Measurements from ENCODE around the gene MBD6. TPM values are rescaled to one million over a fixed set of nuclear protein-coding genes. Genes with fewer than 3 reads are reported as not detected.
"Not testable (repeated sequence)": the region's sequence is repeated elsewhere in the genome, so short reads cannot be mapped to it uniquely, and the experiment has no call there.

Gene MBD6
- total and polyA plus RNA-seq, 4 donors, result 9.4 to 74.0 (median 40.7) TPM

- DNase-seq (ENCODE audit: low read depth in 4 of 6, low spot score in 6 of 6), result no peak
- H3K4me3 ChIP-seq (ENCODE audit: low read depth, low read length), result no peak overlapping the region
- H3K9me3 ChIP-seq (ENCODE audit: control insufficient read depth, insufficient read depth, low read length), result no peaks in the 10 kb centered on the region
- WGBS (ENCODE audit: insufficient coverage), result 98% methylated on average over 11 of the region's 11 CpGs
- H3K27ac ChIP-seq (ENCODE audit: low read depth, low read length), result no peak overlapping the region
- H3K4me1 ChIP-seq (ENCODE audit: control insufficient read depth, insufficient read depth, low read length), result no peaks in the 10 kb centered on the region
- H3K27me3 ChIP-seq (ENCODE audit: control insufficient read depth, insufficient read depth, low read length), result no peaks in the 10 kb centered on the region
- H3K36me3 ChIP-seq (ENCODE audit: control insufficient read depth, insufficient read depth, low read length), result peaks cover 83% of the 10 kb centered on the region
Observed at GRCh38 chr12:57500213-57500612, 22.4 kb upstream of the MBD6 start.

- 100% methylated on average over 3 of the region's 22 CpGs for WGBS (ENCODE audit: insufficient coverage)
- DNase-seq (ENCODE audit: low read depth in 4 of 6, low spot score in 6 of 6), result not testable (repeated sequence)
- H3K36me3 ChIP-seq (ENCODE audit: control insufficient read depth, insufficient read depth, low read length), result peaks cover 76% of the 10 kb centered on the region
Observed at GRCh38 chr12:57502311-57502969, 20.2 kb upstream of the MBD6 start.

GRCh38 chr12:57506541-57506940, 16.1 kb upstream of the MBD6 start:
- peaks cover 81% of the 10 kb centered on the region for H3K36me3 ChIP-seq (ENCODE audit: control insufficient read depth, insufficient read depth, low read length)
- not testable (repeated sequence) for H3K4me1 ChIP-seq (ENCODE audit: control insufficient read depth, insufficient read depth, low read length); DNase-seq (ENCODE audit: low read depth in 4 of 6, low spot score in 6 of 6); H3K9me3 ChIP-seq (ENCODE audit: control insufficient read depth, insufficient read depth, low read length); H3K27me3 ChIP-seq (ENCODE audit: control insufficient read depth, insufficient read depth, low read length); H3K27ac ChIP-seq (ENCODE audit: low read depth, low read length); H3K4me3 ChIP-seq (ENCODE audit: low read depth, low read length)
- WGBS (ENCODE audit: insufficient coverage), result no CpG with 5 or more reads among the region's 4 CpGs

More at GRCh38 chr12:57502311-57502969, 20.2 kb upstream of the MBD6 start:
- H3K27me3 ChIP-seq (ENCODE audit: control insufficient read depth, insufficient read depth, low read length); H3K9me3 ChIP-seq (ENCODE audit: control insufficient read depth, insufficient read depth, low read length); H3K4me1 ChIP-seq (ENCODE audit: control insufficient read depth, insufficient read depth, low read length); H3K4me3 ChIP-seq (ENCODE audit: low read depth, low read length); H3K27ac ChIP-seq (ENCODE audit: low read depth, low read length): not testable (repeated sequence)

GRCh38 chr12:57507796-57508195, 14.8 kb upstream of the MBD6 start:
- peaks cover 82% of the 10 kb centered on the region for H3K36me3 ChIP-seq (ENCODE audit: control insufficient read depth, insufficient read depth, low read length)
- H3K27ac ChIP-seq (ENCODE audit: low read depth, low read length); DNase-seq (ENCODE audit: low read depth in 4 of 6, low spot score in 6 of 6); H3K27me3 ChIP-seq (ENCODE audit: control insufficient read depth, insufficient read depth, low read length); H3K9me3 ChIP-seq (ENCODE audit: control insufficient read depth, insufficient read depth, low read length); H3K4me1 ChIP-seq (ENCODE audit: control insufficient read depth, insufficient read depth, low read length); H3K4me3 ChIP-seq (ENCODE audit: low read depth, low read length): not testable (repeated sequence)
- WGBS (ENCODE audit: insufficient coverage), result 95% methylated on average over 4 of the region's 28 CpGs

GRCh38 chr12:57511161-57511560, 11.5 kb upstream of the MBD6 start:
- no peaks in the 10 kb centered on the region for H3K27me3 ChIP-seq (ENCODE audit: control insufficient read depth, insufficient read depth, low read length)
- no peaks in the 10 kb centered on the region for H3K9me3 ChIP-seq (ENCODE audit: control insufficient read depth, insufficient read depth, low read length)
- no peak overlapping the region for H3K4me3 ChIP-seq (ENCODE audit: low read depth, low read length)
- 93% methylated on average over 4 of the region's 4 CpGs for WGBS (ENCODE audit: insufficient coverage)
- H3K4me1 ChIP-seq (ENCODE audit: control insufficient read depth, insufficient read depth, low read length), result no peaks in the 10 kb centered on the region
- no peak for DNase-seq (ENCODE audit: low read depth in 4 of 6, low spot score in 6 of 6)
- peaks cover 78% of the 10 kb centered on the region for H3K36me3 ChIP-seq (ENCODE audit: control insufficient read depth, insufficient read depth, low read length)
- H3K27ac ChIP-seq (ENCODE audit: low read depth, low read length), result no peak overlapping the region

- no CpG with 5 or more reads among the region's 7 CpGs for WGBS (ENCODE audit: insufficient coverage)
- no peaks in the 10 kb centered on the region for H3K4me1 ChIP-seq (ENCODE audit: control insufficient read depth, insufficient read depth, low read length)
- H3K36me3 ChIP-seq (ENCODE audit: control insufficient read depth, insufficient read depth, low read length), result peaks cover 81% of the 10 kb centered on the region
- no peaks in the 10 kb centered on the region for H3K9me3 ChIP-seq (ENCODE audit: control insufficient read depth, insufficient read depth, low read length)
- no peak overlapping the region for H3K4me3 ChIP-seq (ENCODE audit: low read depth, low read length)
- H3K27me3 ChIP-seq (ENCODE audit: control insufficient read depth, insufficient read depth, low read length), result no peaks in the 10 kb centered on the region
- H3K27ac ChIP-seq (ENCODE audit: low read depth, low read length), result no peak overlapping the region
- DNase-seq (ENCODE audit: low read depth in 4 of 6, low spot score in 6 of 6), result no peak
Observed at GRCh38 chr12:57511588-57512325, 10.9 kb upstream of the MBD6 start.

DNA sequence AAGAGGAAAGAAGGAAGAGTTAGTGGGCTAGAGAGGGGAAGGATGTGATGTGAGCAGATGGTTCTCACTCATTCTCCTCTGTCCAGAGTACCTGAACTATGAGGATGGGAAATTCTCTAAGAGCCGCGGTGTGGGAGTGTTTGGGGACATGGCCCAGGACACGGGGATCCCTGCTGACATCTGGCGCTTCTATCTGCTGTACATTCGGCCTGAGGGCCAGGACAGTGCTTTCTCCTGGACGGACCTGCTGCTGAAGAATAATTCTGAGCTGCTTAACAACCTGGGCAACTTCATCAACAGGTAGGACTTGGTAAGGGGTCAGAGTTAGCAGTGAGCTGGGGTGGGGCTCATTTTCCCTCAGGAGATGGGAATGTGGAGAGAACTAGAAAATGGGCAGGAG, 10.0 kb upstream of the MBD6 start:
- H3K36me3 ChIP-seq (ENCODE audit: control insufficient read depth, insufficient read depth, low read length), result peaks cover 86% of the 10 kb centered on the region
- no peak overlapping the region for H3K27ac ChIP-seq (ENCODE audit: low read depth, low read length)

GRCh38 chr12:57513266-57513665, 9.4 kb upstream of the MBD6 start:
- H3K9me3 ChIP-seq (ENCODE audit: control insufficient read depth, insufficient read depth, low read length), result no peaks in the 10 kb centered on the region
- H3K36me3 ChIP-seq (ENCODE audit: control insufficient read depth, insufficient read depth, low read length), result peaks cover 85% of the 10 kb centered on the region
- no peak for DNase-seq (ENCODE audit: low read depth in 4 of 6, low spot score in 6 of 6)
- WGBS (ENCODE audit: insufficient coverage), result no CpG with 5 or more reads among the region's 5 CpGs
- no peak overlapping the region for H3K27ac ChIP-seq (ENCODE audit: low read depth, low read length)
- no peaks in the 10 kb centered on the region for H3K4me1 ChIP-seq (ENCODE audit: control insufficient read depth, insufficient read depth, low read length)
- H3K27me3 ChIP-seq (ENCODE audit: control insufficient read depth, insufficient read depth, low read length), result no peaks in the 10 kb centered on the region
- H3K4me3 ChIP-seq (ENCODE audit: low read depth, low read length), result no peak overlapping the region

More for the DNA sequence above, 10.0 kb upstream of the MBD6 start:
- H3K9me3 ChIP-seq (ENCODE audit: control insufficient read depth, insufficient read depth, low read length), result no peaks in the 10 kb centered on the region
- H3K27me3 ChIP-seq (ENCODE audit: control insufficient read depth, insufficient read depth, low read length), result no peaks in the 10 kb centered on the region
- DNase-seq (ENCODE audit: low read depth in 4 of 6, low spot score in 6 of 6), result no peak
- WGBS (ENCODE audit: insufficient coverage), result 91% methylated on average over 6 of the region's 6 CpGs
- H3K4me3 ChIP-seq (ENCODE audit: low read depth, low read length), result no peak overlapping the region
- no peaks in the 10 kb centered on the region for H3K4me1 ChIP-seq (ENCODE audit: control insufficient read depth, insufficient read depth, low read length)

GRCh38 chr12:57513677-57514076, 8.9 kb upstream of the MBD6 start:
- WGBS (ENCODE audit: insufficient coverage), result 100% methylated on average over 5 of the region's 6 CpGs
- H3K9me3 ChIP-seq (ENCODE audit: control insufficient read depth, insufficient read depth, low read length); H3K4me3 ChIP-seq (ENCODE audit: low read depth, low read length); H3K27me3 ChIP-seq (ENCODE audit: control insufficient read depth, insufficient read depth, low read length); H3K27ac ChIP-seq (ENCODE audit: low read depth, low read length); H3K4me1 ChIP-seq (ENCODE audit: control insufficient read depth, insufficient read depth, low read length); DNase-seq (ENCODE audit: low read depth in 4 of 6, low spot score in 6 of 6): not testable (repeated sequence)
- H3K36me3 ChIP-seq (ENCODE audit: control insufficient read depth, insufficient read depth, low read length), result peaks cover 85% of the 10 kb centered on the region

GRCh38 chr12:57514246-57514645, 8.4 kb upstream of the MBD6 start:
- WGBS (ENCODE audit: insufficient coverage), result 95% methylated on average over 9 of the region's 9 CpGs
- H3K27me3 ChIP-seq (ENCODE audit: control insufficient read depth, insufficient read depth, low read length); H3K27ac ChIP-seq (ENCODE audit: low read depth, low read length); DNase-seq (ENCODE audit: low read depth in 4 of 6, low spot score in 6 of 6); H3K4me1 ChIP-seq (ENCODE audit: control insufficient read depth, insufficient read depth, low read length); H3K4me3 ChIP-seq (ENCODE audit: low read depth, low read length); H3K9me3 ChIP-seq (ENCODE audit: control insufficient read depth, insufficient read depth, low read length): not testable (repeated sequence)
- peaks cover 80% of the 10 kb centered on the region for H3K36me3 ChIP-seq (ENCODE audit: control insufficient read depth, insufficient read depth, low read length)
